GM10248 (cell line): Measurements from ENCODE around the gene MICALL1.

Experiments
- CTCF ChIA-PET: fragments of 300-600 bp; sonication (Branson Sonifier 250); formaldehyde crosslinking; extraction: SDS; loops from one replicate; lab custom pipeline; 2021; ENCODE audit warnings: antibody characterized with exemption; lab: Yijun Ruan, JAX
- POLR2A ChIA-PET: fragments of 350-650 bp; sonication (Branson Sonifier 250); formaldehyde crosslinking; extraction: SDS; loops from one replicate; lab custom pipeline; 2020; ENCODE audit warnings: antibody characterized with exemption; lab: Yijun Ruan, JAX
- DNase-seq: peaks from one replicate; pipeline ENCODE4 v3.0.0; 2012; ENCODE audit errors: extremely low spot score
- CTCF ChIP-seq: IDR thresholded peaks from 2 replicates; pipeline ENCODE4 v1.5.1; 2012; ENCODE audit warnings: mild to moderate bottlenecking, low read depth; ENCODE audit errors: extremely low read depth, missing control alignments, control extremely low read depth

Gene MICALL1

GRCh38 chr22:37965940-37966664 lies 60.0 kb downstream of the MICALL1 start:
- TF ChIP-seq CTCF, result no peak
- POLR2A ChIA-PET, result no interaction called here

GRCh38 chr22:37967147-37967546 lies 61.0 kb downstream of the MICALL1 start:
- no peak for TF ChIP-seq CTCF
- POLR2A ChIA-PET, result no interaction called here
- no peak for DNase-seq
- CTCF ChIA-PET, result interaction anchor here (1.2 to 4.4 kb wide), 5 partner anchors 9 to 405 kb away, joined by 3 to 59 read pairs (median 11); partner anchors contain the start of genes C22orf23 and POLR2F

More at GRCh38 chr22:37965940-37966664, 60.0 kb downstream of the MICALL1 start:
- CTCF ChIA-PET, result interaction anchor here (0.6 to 4.4 kb wide), 34 partner anchors 7 to 399 kb away, joined by 3 to 59 read pairs (median 4); partner anchors contain the start of genes C22orf23, MICALL1, PDXP and POLR2F
- no peak for DNase-seq

- CTCF ChIA-PET, result interaction anchor here (1.0 to 4.1 kb wide), 6 partner anchors 9 to 406 kb away, joined by 3 to 59 read pairs (median 4); no protein-coding TSS in a partner anchor
- POLR2A ChIA-PET, result no interaction called here
- no peak for TF ChIP-seq CTCF
- DNase-seq, result no peak
Observed at GRCh38 chr22:37967637-37968451, 61.7 kb downstream of the MICALL1 start.

- no peak for DNase-seq
- TF ChIP-seq CTCF, result no peak
- POLR2A ChIA-PET, result no interaction called here
- CTCF ChIA-PET, result interaction anchor here (1.0 to 2.2 kb wide), 4 partner anchors 8 to 151 kb away, joined by 3 to 8 read pairs (median 6); no protein-coding TSS in a partner anchor
Observed at GRCh38 chr22:37968452-37969251, 62.6 kb downstream of the MICALL1 start.

- DNase-seq, result no peak
- POLR2A ChIA-PET, result no interaction called here
- no peak for TF ChIP-seq CTCF
- CTCF ChIA-PET, result interaction anchor here (1.0 to 1.6 kb wide), 4 partner anchors 9 to 152 kb away, joined by 3 to 4 read pairs (median 4); partner anchors contain the start of gene MICALL1
Observed at GRCh38 chr22:37970864-37971263, 64.8 kb downstream of the MICALL1 start.
